Endothelial cell of umbilical vein (primary cell): ENCODE results near the gene MYDGF. TPM values are rescaled to one million over a fixed set of nuclear protein-coding genes. Genes with fewer than 3 reads are reported as not detected.

Source experiments
- BruUV-seq: library from RNA; stranded (reverse); fragments of 400-500 nt; replicated peaks from 2 replicates; lab custom pipeline; 2021; lab: Mats Ljungman, UMichigan
- CTCF ChIA-PET: fragments of 300-600, 350-600 bp; sonication (Branson Sonifier 250); formaldehyde crosslinking; loops from one replicate; lab custom pipeline; 2021; ENCODE audit warnings: antibody characterized with exemption, inconsistent platforms; lab: Charles Lee
- POLR2A ChIA-PET: fragments of 300-600, 350-600 bp; sonication (Branson Sonifier 250); formaldehyde crosslinking; loops from one replicate; lab custom pipeline; 2021; ENCODE audit warnings: antibody characterized with exemption, inconsistent platforms; lab: Charles Lee
- DNase-seq: peaks from one replicate; pipeline ENCODE4 v3.0.0-alpha.2; 2011; ENCODE audit warnings: low read depth, low spot score
- FAIRE-seq: peaks from 2 replicates; lab custom pipeline; 2011; peaks lifted over from hg19 to GRCh38; lab: Jason Lieb, UNC
- H2AFZ ChIP-seq: 2 replicates; pipeline ENCODE4 v1.6.0; 2012; ENCODE audit warnings: low read depth, low read length, control low read depth, inconsistent platforms
- H3K27ac ChIP-seq: 2 replicates; pipeline ENCODE4 v1.5.1; 2011; ENCODE audit warnings: low read depth, mild to moderate bottlenecking, control low read depth, low read length, moderate library complexity; ENCODE audit not compliant: insufficient read depth
- H3K27me3 ChIP-seq, 2 experiments: 2 replicates each; pipeline versions ENCODE4 v1.6.0 to v1.6.1; 2011; ENCODE audit warnings: low read length in 2 of 2, mixed read lengths in 1 of 2; ENCODE audit not compliant: control insufficient read depth in 2 of 2, insufficient read depth in 2 of 2
- H3K36me3 ChIP-seq, 2 experiments: 2 replicates in 1 of 2; 3 replicates in 1 of 2; pipeline ENCODE4 v1.5.1; 2011; ENCODE audit warnings: low read length in 2 of 2, mild to moderate bottlenecking in 1 of 2, moderate library complexity in 1 of 2; ENCODE audit not compliant: control insufficient read depth in 2 of 2, insufficient read depth in 2 of 2; ENCODE audit errors: extremely low read depth in 1 of 2
- H3K4me1 ChIP-seq: 3 replicates; pipeline ENCODE4 v1.5.1; 2011; ENCODE audit warnings: mild to moderate bottlenecking, low read length; ENCODE audit not compliant: control insufficient read depth, insufficient read depth; ENCODE audit errors: extremely low read depth
- H3K4me2 ChIP-seq: 2 replicates; pipeline ENCODE4 v1.6.1; 2011; ENCODE audit warnings: low read length, control low read depth, mixed read lengths; ENCODE audit not compliant: insufficient read depth
- H3K4me3 ChIP-seq, 3 experiments: fragments of 200-600 bp in 1 of 3; sonication (generic), shearing (Covaris generic) in 1 of 3; replicated peaks in 1 of 3; 2 replicates each; pipeline ENCODE4 v1.5.1; 2011 to 2016; ENCODE audit warnings: control low read depth in 3 of 3, low read length in 3 of 3, mild to moderate bottlenecking in 2 of 3, inconsistent platforms in 1 of 3, low read depth in 1 of 3, moderate library complexity in 1 of 3; ENCODE audit not compliant: insufficient read depth in 1 of 3
- H3K79me2 ChIP-seq: 2 replicates; pipeline ENCODE4 v1.6.0; 2012; ENCODE audit warnings: low read length, inconsistent platforms; ENCODE audit not compliant: control insufficient read depth, insufficient read depth
- H3K9ac ChIP-seq: replicated peaks from 2 replicates; pipeline ENCODE3; 2011; ENCODE audit warnings: low read length, control low read depth; ENCODE audit not compliant: insufficient read depth; ENCODE audit errors: extremely low read depth
- H3K9me1 ChIP-seq: replicated peaks from 3 replicates; pipeline ENCODE4 v1.6.0; 2011; ENCODE audit warnings: mild to moderate bottlenecking, low read length; ENCODE audit not compliant: control insufficient read depth, insufficient read depth; ENCODE audit errors: extremely low read depth
- H3K9me3 ChIP-seq: replicated peaks from 2 replicates; pipeline ENCODE4 v1.5.1; 2012; ENCODE audit warnings: low read length, inconsistent platforms; ENCODE audit not compliant: control insufficient read depth, insufficient read depth
- H4K20me1 ChIP-seq: replicated peaks from 2 replicates; pipeline ENCODE3; 2011; ENCODE audit warnings: mild to moderate bottlenecking, low read length; ENCODE audit not compliant: control insufficient read depth, insufficient read depth; ENCODE audit errors: extremely low read depth
- EZH2 ChIP-seq: IDR thresholded peaks from 2 replicates; pipeline ENCODE4 v1.6.1; 2012; ENCODE audit warnings: borderline replicate concordance, low read depth, mild to moderate bottlenecking, moderate library complexity, low read length, inconsistent platforms; ENCODE audit not compliant: severe bottlenecking
- FOS ChIP-seq: IDR thresholded peaks from 2 replicates; pipeline ENCODE4 v1.6.1; 2011; ENCODE audit warnings: mild to moderate bottlenecking, low read length, moderate library complexity, borderline replicate concordance; ENCODE audit not compliant: insufficient read depth
- GATA2 ChIP-seq: IDR thresholded peaks from 2 replicates; pipeline ENCODE4 v1.7.0; 2011; ENCODE audit warnings: low read depth, mild to moderate bottlenecking, moderate library complexity, mixed read lengths, low read length; ENCODE audit not compliant: insufficient read length, insufficient read depth
- JUN ChIP-seq: IDR thresholded peaks from 2 replicates; pipeline ENCODE4 v1.6.1; 2011; ENCODE audit warnings: borderline replicate concordance, low read depth; ENCODE audit not compliant: insufficient read length, insufficient read depth
- MAX ChIP-seq: IDR thresholded peaks from 2 replicates; pipeline ENCODE4 v1.6.1; 2011; ENCODE audit not compliant: insufficient read depth, insufficient read length
- MYC ChIP-seq: IDR thresholded peaks from one replicate; pipeline ENCODE4 v1.6.1; 2011; ENCODE audit warnings: mild to moderate bottlenecking, low read depth, low read length
- POLR2A ChIP-seq: IDR thresholded peaks from 2 replicates; pipeline ENCODE4 v1.6.1; 2012; ENCODE audit warnings: low read depth, mild to moderate bottlenecking, control low read depth, low read length
- POLR2AphosphoS5 ChIP-seq: IDR thresholded peaks from 2 replicates; pipeline ENCODE4 v1.6.1; 2012; ENCODE audit warnings: low read depth, mild to moderate bottlenecking, control low read depth, low read length, moderate library complexity; ENCODE audit not compliant: insufficient read depth
- dilution Hi-C: fragments of 300-500 bp; cut with MboI; formaldehyde crosslinking; loops from one replicate; pipeline ENCODE4 v1.15.0; 2019; ENCODE audit warnings: low sequenced_read_pairs; ENCODE audit not compliant: extremely low pct_ligation_motif_present
- intact Hi-C: fragments of 100-400 bp; cut with micrococcal nuclease; formaldehyde crosslinking; loops from one replicate; pipeline ENCODE4 v1.10.0; 2022
- polyA plus RNA-seq, 4 experiments: library from polyadenylated mRNA; depleted of rRNA in 3 of 4; stranded (reverse) in 3 of 4; unstranded in 1 of 4; fragments of >200 nt; gene quantifications; 2 replicates each; pipeline versions ENCODE4 v1.2.1 to v1.2.3, GENCODE V29; 2011 to 2012; ENCODE audit warnings: missing spikeins in 1 of 4
- total RNA-seq: library from RNA; stranded (reverse); gene quantifications from 2 replicates; pipeline ENCODE4 v1.2.3, GENCODE V29; 2021
- TF ChIP-seq, protein P1 (sequence below), 2 donors: IDR thresholded peaks; 1 replicate in 1 of 2; 2 replicates in 1 of 2; pipeline ENCODE4 v1.5.1; 2011; ENCODE audit warnings: low read length in 2 of 2, mild to moderate bottlenecking in 2 of 2, moderate library complexity in 2 of 2, control low read depth in 1 of 2, inconsistent platforms in 1 of 2, low read depth in 1 of 2; ENCODE audit not compliant: insufficient read depth in 1 of 2; ENCODE audit errors: extremely low read depth in 1 of 2

The MYDGF gene
- total and polyA plus RNA-seq, 2 donors (not counting 3 experiments of a cell fraction or from before 2014, with no cell fraction given), result 191 to 337 TPM

DNA sequence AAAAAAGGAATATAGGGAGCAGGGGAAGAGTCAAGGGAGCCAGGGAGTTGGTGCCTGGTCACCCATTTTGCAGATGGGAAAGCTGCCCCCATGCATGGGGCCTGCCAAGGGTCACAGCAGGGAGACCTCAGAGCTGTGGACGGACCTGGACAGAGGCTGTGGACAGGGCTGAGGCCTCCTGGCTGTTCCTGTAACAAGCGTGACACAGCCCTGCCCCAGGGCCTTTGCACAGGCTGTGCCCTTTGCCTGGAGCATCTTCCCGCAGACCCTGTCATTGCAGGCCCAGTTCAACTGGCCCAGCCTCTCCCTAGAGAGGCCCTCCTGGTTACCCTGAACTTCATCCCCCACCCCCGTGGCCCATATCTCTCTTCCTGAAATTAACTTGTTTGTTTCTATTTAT, 24.4 kb downstream of the MYDGF start:
- Histone ChIP-seq H3K9ac (no peak overlapping the region), H4K20me1 (no peaks in the 10 kb centered on the region), H3K27ac (no peak overlapping the region), H3K9me3 (no peaks in the 10 kb centered on the region), H3K27me3 (no peaks in the 10 kb centered on the region), H3K79me2 (peaks cover 48% of the 10 kb centered on the region), H3K4me2 (no peak overlapping the region), H2AFZ (no peak overlapping the region), H3K9me1 (no peaks in the 10 kb centered on the region), H3K4me1 (peaks cover 29% of the 10 kb centered on the region), H3K36me3 (peaks cover 0 to 20% of the 10 kb centered on the region in 2 experiments), H3K4me3 (no peak overlapping the region)
- TF ChIP-seq POLR2AphosphoS5, result no peak
- FAIRE-seq (no peak), DNase-seq (no peak)
- dilution Hi-C loops, result no loop called here
- ChIA-PET POLR2A (no interaction called here), CTCF (interaction anchor here (0.6 to 3.4 kb wide), 2 partner anchors 9 to 1334 kb away, joined by 3 to 11 read pairs; no protein-coding TSS in a partner anchor)
- intact Hi-C loops, result no loop called here
- BruUV-seq, result no TSS peak

- no peak for FAIRE-seq
- H3K4me2 ChIP-seq, result no peak overlapping the region
- CTCF ChIA-PET, result no interaction called here
- no peak for DNase-seq
- intact Hi-C loops (no loop called here), dilution Hi-C loops (no loop called here)
- H3K9me1 ChIP-seq, result no peaks in the 10 kb centered on the region
- BruUV-seq, result no TSS peak
- H3K9ac ChIP-seq, result no peak overlapping the region
- no peaks in the 10 kb centered on the region for H4K20me1 ChIP-seq
- H3K79me2 ChIP-seq, result peaks cover 48% of the 10 kb centered on the region
- no peak overlapping the region for H3K4me3 ChIP-seq
- H3K36me3 ChIP-seq, result peaks cover 0 to 11% of the 10 kb centered on the region in 2 experiments
- no peaks in the 10 kb centered on the region for H3K27me3 ChIP-seq
- peaks cover 20% of the 10 kb centered on the region for H3K4me1 ChIP-seq
- H3K27ac ChIP-seq, result no peak overlapping the region
- POLR2A ChIA-PET, result no interaction called here
- TF ChIP-seq POLR2AphosphoS5 (no peak), EZH2 (no peak), POLR2A (no peak), JUN (no peak), MAX (no peak), MYC (no peak), GATA2 (no peak), FOS (no peak)
- TF ChIP-seq, protein P1, sequence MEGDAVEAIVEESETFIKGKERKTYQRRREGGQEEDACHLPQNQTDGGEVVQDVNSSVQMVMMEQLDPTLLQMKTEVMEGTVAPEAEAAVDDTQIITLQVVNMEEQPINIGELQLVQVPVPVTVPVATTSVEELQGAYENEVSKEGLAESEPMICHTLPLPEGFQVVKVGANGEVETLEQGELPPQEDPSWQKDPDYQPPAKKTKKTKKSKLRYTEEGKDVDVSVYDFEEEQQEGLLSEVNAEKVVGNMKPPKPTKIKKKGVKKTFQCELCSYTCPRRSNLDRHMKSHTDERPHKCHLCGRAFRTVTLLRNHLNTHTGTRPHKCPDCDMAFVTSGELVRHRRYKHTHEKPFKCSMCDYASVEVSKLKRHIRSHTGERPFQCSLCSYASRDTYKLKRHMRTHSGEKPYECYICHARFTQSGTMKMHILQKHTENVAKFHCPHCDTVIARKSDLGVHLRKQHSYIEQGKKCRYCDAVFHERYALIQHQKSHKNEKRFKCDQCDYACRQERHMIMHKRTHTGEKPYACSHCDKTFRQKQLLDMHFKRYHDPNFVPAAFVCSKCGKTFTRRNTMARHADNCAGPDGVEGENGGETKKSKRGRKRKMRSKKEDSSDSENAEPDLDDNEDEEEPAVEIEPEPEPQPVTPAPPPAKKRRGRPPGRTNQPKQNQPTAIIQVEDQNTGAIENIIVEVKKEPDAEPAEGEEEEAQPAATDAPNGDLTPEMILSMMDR (IDR thresholded peaks at IDR 0.05; ENCODE audit: extremely low read depth in 1 of 2, insufficient read depth in 1 of 2, low read depth in 1 of 2, low read length in 2 of 2), result no peak
- no peaks in the 10 kb centered on the region for H3K9me3 ChIP-seq
- H2AFZ ChIP-seq, result no peak overlapping the region
Measured at GRCh38 chr19:4642625-4643024, 27.5 kb downstream of the MYDGF start.
